OCI-LY7 (cell line): ENCODE data around the gene PTGER4. TPM values are rescaled to one million over a fixed set of nuclear protein-coding genes. Genes with fewer than 3 reads are reported as not detected.

Source experiments
- BruUV-seq: library from RNA; stranded (reverse); fragments of 400-500 nt; replicated peaks from 2 replicates; lab custom pipeline; 2021; lab: Mats Ljungman, UMichigan
- CTCF ChIA-PET: fragments of 300-600 bp; sonication (Branson Sonifier 250); formaldehyde crosslinking; loops from one replicate; lab custom pipeline; 2022; ENCODE audit warnings: antibody characterized with exemption; ENCODE audit not compliant: unreplicated experiment; lab: Charles Lee
- POLR2A ChIA-PET: fragments of 300-600 bp; sonication (Branson Sonifier 250); formaldehyde crosslinking; loops from one replicate; lab custom pipeline; 2022; ENCODE audit warnings: antibody characterized with exemption; lab: Charles Lee
- DNase-seq: peaks from one replicate; pipeline ENCODE4 v3.0.0-alpha.2; 2015; ENCODE audit warnings: low spot score
- H2AFZ ChIP-seq: fragments of 200-600 bp; sonication (generic), shearing (Covaris generic); 2 replicates; pipeline ENCODE4 v1.6.1; 2014; ENCODE audit warnings: mild to moderate bottlenecking, antibody characterized with exemption, low read length, moderate library complexity
- H3K27ac ChIP-seq: fragments of 200-600 bp; sonication (generic); 2 replicates; pipeline ENCODE4 v1.5.1; 2014; ENCODE audit warnings: mixed run types, low read depth, mild to moderate bottlenecking, moderate library complexity, low read length, inconsistent platforms; ENCODE audit not compliant: poor library complexity, severe bottlenecking
- H3K36me3 ChIP-seq: fragments of 200-600 bp; sonication (generic); 2 replicates; pipeline ENCODE4 v1.6.1; 2014; ENCODE audit warnings: mild to moderate bottlenecking, antibody characterized with exemption, low read length, moderate library complexity, mixed read lengths; ENCODE audit not compliant: insufficient read depth
- H3K4me1 ChIP-seq: fragments of 200-600 bp; sonication (generic); 2 replicates; pipeline ENCODE4 v1.5.1; 2014; ENCODE audit warnings: mild to moderate bottlenecking, low read length; ENCODE audit not compliant: insufficient read depth, poor library complexity, severe bottlenecking
- H3K4me2 ChIP-seq: fragments of 200-600 bp; sonication (generic); 2 replicates; pipeline ENCODE4 v1.6.1; 2014; ENCODE audit warnings: mild to moderate bottlenecking, low read length
- H3K4me3 ChIP-seq: fragments of 200-600 bp; sonication (generic); 2 replicates; pipeline ENCODE4 v1.5.1; 2014; ENCODE audit warnings: mild to moderate bottlenecking, low read depth, low read length; ENCODE audit not compliant: poor library complexity, severe bottlenecking
- H3K79me2 ChIP-seq: fragments of 200-600 bp; sonication (generic); 2 replicates; pipeline ENCODE4 v1.6.1; 2016; ENCODE audit warnings: low read depth, mild to moderate bottlenecking, low read length, moderate library complexity, mixed read lengths; ENCODE audit not compliant: insufficient read depth
- H3K9me2 ChIP-seq: fragments of 200-600 bp; sonication (generic); 2 replicates; pipeline ENCODE4 v1.6.1; 2016; ENCODE audit warnings: mild to moderate bottlenecking, low read length, mixed read lengths; ENCODE audit not compliant: insufficient read depth
- H3K9me3 ChIP-seq: fragments of 200-600 bp; sonication (generic); 2 replicates; pipeline ENCODE4 v1.6.1; 2014; ENCODE audit warnings: mild to moderate bottlenecking, mixed run types, low read length, mixed read lengths
- H4K20me1 ChIP-seq: fragments of 200-600 bp; sonication (generic); 2 replicates; pipeline ENCODE4 v1.6.1; 2014; ENCODE audit warnings: mild to moderate bottlenecking, antibody characterized with exemption, low read length, moderate library complexity, mixed read lengths; ENCODE audit not compliant: insufficient read depth
- EZH2phosphoT487 ChIP-seq: fragments of 200-600 bp; sonication (generic); IDR thresholded peaks from 2 replicates; pipeline ENCODE4 v1.6.1; 2018; ENCODE audit warnings: low read depth, borderline replicate concordance, mild to moderate bottlenecking, mixed run types, antibody characterized with exemption, low read length, moderate library complexity, mixed read lengths
- intact Hi-C: fragments of 100-400 bp; cut with micrococcal nuclease; formaldehyde crosslinking; loops from one replicate; pipeline ENCODE4 v1.10.0; 2022; ENCODE audit not compliant: unreplicated experiment
- total RNA-seq, 2 experiments: library from RNA; depleted of rRNA in 1 of 2; stranded (reverse); fragments of >200 nt in 1 of 2; shearing (Covaris generic) in 1 of 2; gene quantifications; 2 replicates each; pipeline ENCODE4 v1.2.3, GENCODE V29; 2014 to 2022
- TF ChIP-seq, protein P1 (sequence below): fragments of 200-600 bp; sonication (generic); conservative IDR thresholded peaks from 2 replicates; pipeline ENCODE4 v1.5.1; 2014; ENCODE audit warnings: mild to moderate bottlenecking, antibody characterized with exemption, low read length, moderate library complexity, mixed read lengths

PTGER4 gene
- total RNA-seq, 2 experiments from 2014 or later = 0.49 to 1.4 TPM

DNA sequence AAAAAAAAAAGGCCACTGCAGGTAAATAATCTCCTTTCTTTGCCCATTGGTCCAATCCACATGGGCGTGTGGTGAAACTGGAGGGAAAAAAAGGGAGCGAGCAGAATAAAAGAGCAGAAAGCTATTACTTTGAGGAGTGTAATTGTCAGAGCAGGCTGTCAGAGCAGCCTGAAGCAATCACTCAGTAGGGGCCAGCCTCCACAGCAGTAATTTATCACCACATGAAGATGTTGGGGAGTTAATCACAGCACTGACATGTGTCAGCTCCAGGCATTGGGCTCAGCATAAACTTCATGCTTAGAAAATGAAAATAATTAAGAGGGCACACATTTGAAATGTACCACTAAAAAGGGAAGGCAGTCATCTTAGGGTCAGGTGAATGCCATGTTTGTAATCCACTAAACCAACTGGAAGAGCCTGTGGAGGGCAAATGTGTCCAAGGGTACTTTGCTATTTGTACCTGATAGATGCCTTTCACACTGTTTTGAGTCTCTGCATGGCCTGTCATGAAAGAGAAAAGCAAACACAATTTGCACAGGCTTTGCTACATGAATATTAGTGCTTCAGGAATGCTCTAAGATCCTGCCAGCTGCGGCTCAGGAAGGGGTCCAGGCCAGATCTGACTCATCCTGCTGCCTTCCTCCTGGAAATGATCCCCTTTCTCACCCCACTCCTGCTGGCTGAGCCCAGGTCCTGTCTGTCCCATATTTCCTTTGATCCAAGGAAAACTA is 2.9 kb upstream of the PTGER4 start:
- peaks cover 15% of the 10 kb centered on the region for H3K4me1 ChIP-seq
- DNase-seq = no peak
- H3K9me3 ChIP-seq = no peaks in the 10 kb centered on the region
- H3K4me3 ChIP-seq = no peak overlapping the region
- no peaks in the 10 kb centered on the region for H3K79me2 ChIP-seq
- H3K27ac ChIP-seq = no peak overlapping the region
- ChIA-PET CTCF (no interaction called here), POLR2A (interaction anchor here (0.6 to 0.7 kb wide), 2 partner anchors 22 to 399 kb away, joined by 3 read pairs; no protein-coding TSS in a partner anchor)
- intact Hi-C loops = loop anchor here (5.0 kb wide), 1 partner anchor 189 kb away; no protein-coding TSS in a partner anchor
- H2AFZ ChIP-seq = no peak overlapping the region
- TF ChIP-seq, protein P1, sequence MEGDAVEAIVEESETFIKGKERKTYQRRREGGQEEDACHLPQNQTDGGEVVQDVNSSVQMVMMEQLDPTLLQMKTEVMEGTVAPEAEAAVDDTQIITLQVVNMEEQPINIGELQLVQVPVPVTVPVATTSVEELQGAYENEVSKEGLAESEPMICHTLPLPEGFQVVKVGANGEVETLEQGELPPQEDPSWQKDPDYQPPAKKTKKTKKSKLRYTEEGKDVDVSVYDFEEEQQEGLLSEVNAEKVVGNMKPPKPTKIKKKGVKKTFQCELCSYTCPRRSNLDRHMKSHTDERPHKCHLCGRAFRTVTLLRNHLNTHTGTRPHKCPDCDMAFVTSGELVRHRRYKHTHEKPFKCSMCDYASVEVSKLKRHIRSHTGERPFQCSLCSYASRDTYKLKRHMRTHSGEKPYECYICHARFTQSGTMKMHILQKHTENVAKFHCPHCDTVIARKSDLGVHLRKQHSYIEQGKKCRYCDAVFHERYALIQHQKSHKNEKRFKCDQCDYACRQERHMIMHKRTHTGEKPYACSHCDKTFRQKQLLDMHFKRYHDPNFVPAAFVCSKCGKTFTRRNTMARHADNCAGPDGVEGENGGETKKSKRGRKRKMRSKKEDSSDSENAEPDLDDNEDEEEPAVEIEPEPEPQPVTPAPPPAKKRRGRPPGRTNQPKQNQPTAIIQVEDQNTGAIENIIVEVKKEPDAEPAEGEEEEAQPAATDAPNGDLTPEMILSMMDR = no peak
- TF ChIP-seq EZH2phosphoT487 = no peak
- H3K4me2 ChIP-seq = no peak overlapping the region
- no peaks in the 10 kb centered on the region for H3K36me3 ChIP-seq
- H3K9me2 ChIP-seq = no peaks in the 10 kb centered on the region
- no TSS peak for BruUV-seq
- H4K20me1 ChIP-seq = no peaks in the 10 kb centered on the region

- BruUV-seq = no TSS peak
- no peak for DNase-seq
- Histone ChIP-seq H4K20me1 (no peaks in the 10 kb centered on the region), H3K4me1 (peaks cover 15% of the 10 kb centered on the region), H3K9me2 (no peaks in the 10 kb centered on the region), H3K4me2 (no peak overlapping the region), H3K9me3 (no peaks in the 10 kb centered on the region), H3K27ac (no peak overlapping the region), H3K79me2 (no peaks in the 10 kb centered on the region), H2AFZ (no peak overlapping the region), H3K36me3 (no peaks in the 10 kb centered on the region), H3K4me3 (no peak overlapping the region)
- CTCF ChIA-PET = no interaction called here
- POLR2A ChIA-PET = interaction anchor here (0.7 to 0.8 kb wide), 2 partner anchors 193 to 400 kb away, joined by 3 read pairs; no protein-coding TSS in a partner anchor
- intact Hi-C loops = loop anchor here (5.0 kb wide), 1 partner anchor 190 kb away; no protein-coding TSS in a partner anchor
- TF ChIP-seq EZH2phosphoT487 = no peak
- TF ChIP-seq, protein P1 = no peak
Measured at GRCh38 chr5:40677456-40677855, 2.3 kb upstream of the PTGER4 start.

DNA sequence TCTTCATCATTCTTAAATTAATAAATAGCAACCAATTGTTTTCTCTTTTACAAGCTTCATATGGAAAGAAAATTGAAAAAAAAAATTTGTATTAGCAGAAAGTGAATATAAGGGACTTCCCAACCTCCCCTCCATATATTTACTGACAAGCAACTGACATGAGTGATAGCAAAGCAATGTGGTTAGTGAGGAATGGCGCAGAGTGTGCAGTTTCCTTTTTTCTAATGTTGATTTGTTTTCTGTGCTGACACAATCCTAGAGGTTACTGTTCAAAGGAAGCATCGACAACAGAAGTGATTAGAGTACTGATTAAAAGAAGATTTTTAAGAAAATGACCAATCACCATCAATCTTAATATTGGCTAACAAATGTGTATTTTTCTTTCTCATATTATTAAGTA is 1.7 kb upstream of the PTGER4 start:
- H3K4me2 ChIP-seq = no peak overlapping the region
- no peak overlapping the region for H3K27ac ChIP-seq
- no peaks in the 10 kb centered on the region for H3K79me2 ChIP-seq
- peaks cover 15% of the 10 kb centered on the region for H3K4me1 ChIP-seq
- no peak for TF ChIP-seq EZH2phosphoT487
- TF ChIP-seq, protein P1 = no peak
- no peaks in the 10 kb centered on the region for H3K9me3 ChIP-seq
- H2AFZ ChIP-seq = no peak overlapping the region
- no peak overlapping the region for H3K4me3 ChIP-seq
- DNase-seq = no peak
- no TSS peak for BruUV-seq
- no peaks in the 10 kb centered on the region for H3K36me3 ChIP-seq
- H4K20me1 ChIP-seq = no peaks in the 10 kb centered on the region
- ChIA-PET CTCF (no interaction called here), POLR2A (interaction anchor here (0.8 kb wide), 1 partner anchor 194 kb away, joined by 3 read pairs; no protein-coding TSS in a partner anchor)
- H3K9me2 ChIP-seq = no peaks in the 10 kb centered on the region
- intact Hi-C loops = loop anchor here (5.0 kb wide), 1 partner anchor 191 kb away; no protein-coding TSS in a partner anchor
